Esophagus squamous epithelium (tissue), 5 donors: Measurements from ENCODE around the gene CCN5. TPM values are rescaled to one million over a fixed set of nuclear protein-coding genes. Genes with fewer than 3 reads are reported as not detected.

Experiments
- DNase-seq: peaks from one replicate; lab custom pipeline; 2025; lab: John Stamatoyannopoulos, UW
- H3K27ac ChIP-seq, 4 donors: fragments of 200-600 bp; sonication (generic); one replicate each; pipeline ENCODE4 v1.5.1; 2016 to 2019; ENCODE audit warnings: mild to moderate bottlenecking in 1 of 4
- H3K27me3 ChIP-seq, 4 donors: fragments of 200-600 bp; sonication (generic); 1 replicate in 3 of 4; 2 replicates in 1 of 4; pipeline versions ENCODE4 v1.5.1 to v1.6.0; 2017 to 2021; ENCODE audit warnings: antibody characterized with exemption in 1 of 4
- H3K36me3 ChIP-seq, 3 donors: fragments of 200-600 bp; sonication (generic); one replicate each; pipeline ENCODE4 v1.5.1; 2016 to 2019
- H3K4me1 ChIP-seq, 3 donors: fragments of 200-600 bp; sonication (generic); one replicate each; pipeline ENCODE4 v1.5.1; 2017 to 2019
- H3K4me3 ChIP-seq, 4 donors: fragments of 200-600 bp; sonication (generic); 1 replicate in 3 of 4; 2 replicates in 1 of 4; pipeline ENCODE4 v1.5.1; 2016 to 2019; ENCODE audit warnings: mild to moderate bottlenecking in 2 of 4, moderate library complexity in 1 of 4
- H3K9me3 ChIP-seq, 3 donors: fragments of 200-600 bp; sonication (generic); one replicate each; pipeline ENCODE4 v1.5.1; 2016 to 2019
- POLR2A ChIP-seq, 4 donors: fragments of 450-650 bp; IDR thresholded peaks; one replicate each; pipeline ENCODE4 v1.6.1; 2017; ENCODE audit warnings: antibody characterized with exemption in 4 of 4, mild to moderate bottlenecking in 4 of 4, moderate library complexity in 3 of 4
- WGBS, 2 donors: methylation state at CpG; one replicate each; pipeline ENCODE4 v1.1.5; 2018; 5-methylcytosine and 5-hydroxymethylcytosine counted together
- intact Hi-C: fragments of 100-400 bp; cut with DNase I; formaldehyde crosslinking; loops from one replicate; pipeline ENCODE4 v1.15.0; 2022
- total RNA-seq, 4 donors: library from RNA; depleted of rRNA; stranded (reverse); fragments of >200 nt; gene quantifications; one replicate each; pipeline ENCODE4 v1.1.0, GENCODE V29; 2016
- TF ChIP-seq, protein P1 (sequence below), 6 experiments: fragments of 450-650 bp in 4 of 6; fragments of 200-600 bp in 2 of 6; sonication (generic) in 2 of 6; IDR thresholded peaks; one replicate each; pipeline ENCODE4 v1.5.1; 2016 to 2019; ENCODE audit warnings: antibody characterized with exemption in 6 of 6, mild to moderate bottlenecking in 4 of 6, moderate library complexity in 4 of 6
- donor health status: DM: yes; HTN: yes; CAD: no.

Gene CCN5
- total RNA-seq, 4 donors from 2014 or later = 6.7 to 83.9 (median 31.0) TPM

GRCh38 chr20:44678990-44679611 lies 36.1 kb upstream of the CCN5 start:
- no peak overlapping the region for H3K4me3 ChIP-seq
- H3K36me3 ChIP-seq = no peaks in the 10 kb centered on the region
- H3K4me1 ChIP-seq = peaks cover 0 to 7% (median 0%) of the 10 kb centered on the region in 3 donors
- no peaks in the 10 kb centered on the region for H3K27me3 ChIP-seq
- no peaks in the 10 kb centered on the region for H3K9me3 ChIP-seq
- WGBS, 2 donors = 89 to 96% methylated on average over 3 to 9 of the region's 12 CpGs
- H3K27ac ChIP-seq = no peak overlapping the region
- no peak for DNase-seq
- intact Hi-C loops = no loop called here
- no peak for TF ChIP-seq POLR2A (IDR thresholded peaks at IDR 0.05)
- TF ChIP-seq, protein P1, sequence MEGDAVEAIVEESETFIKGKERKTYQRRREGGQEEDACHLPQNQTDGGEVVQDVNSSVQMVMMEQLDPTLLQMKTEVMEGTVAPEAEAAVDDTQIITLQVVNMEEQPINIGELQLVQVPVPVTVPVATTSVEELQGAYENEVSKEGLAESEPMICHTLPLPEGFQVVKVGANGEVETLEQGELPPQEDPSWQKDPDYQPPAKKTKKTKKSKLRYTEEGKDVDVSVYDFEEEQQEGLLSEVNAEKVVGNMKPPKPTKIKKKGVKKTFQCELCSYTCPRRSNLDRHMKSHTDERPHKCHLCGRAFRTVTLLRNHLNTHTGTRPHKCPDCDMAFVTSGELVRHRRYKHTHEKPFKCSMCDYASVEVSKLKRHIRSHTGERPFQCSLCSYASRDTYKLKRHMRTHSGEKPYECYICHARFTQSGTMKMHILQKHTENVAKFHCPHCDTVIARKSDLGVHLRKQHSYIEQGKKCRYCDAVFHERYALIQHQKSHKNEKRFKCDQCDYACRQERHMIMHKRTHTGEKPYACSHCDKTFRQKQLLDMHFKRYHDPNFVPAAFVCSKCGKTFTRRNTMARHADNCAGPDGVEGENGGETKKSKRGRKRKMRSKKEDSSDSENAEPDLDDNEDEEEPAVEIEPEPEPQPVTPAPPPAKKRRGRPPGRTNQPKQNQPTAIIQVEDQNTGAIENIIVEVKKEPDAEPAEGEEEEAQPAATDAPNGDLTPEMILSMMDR (IDR thresholded peaks at IDR 0.05) = no peak

GRCh38 chr20:44681796-44682566 lies 33.2 kb upstream of the CCN5 start:
- Histone ChIP-seq H3K27ac (no peak overlapping the region), H3K4me1 (peaks cover 0 to 19% (median 3%) of the 10 kb centered on the region in 3 donors), H3K4me3 (no peak overlapping the region)

GRCh38 chr20:44683263-44684046 lies 31.7 kb upstream of the CCN5 start:
- no peak for DNase-seq
- 61 to 65% methylated on average over 8 to 10 of the region's 10 CpGs for WGBS, 2 donors
- no peaks in the 10 kb centered on the region for H3K36me3 ChIP-seq
- no peak for TF ChIP-seq POLR2A (IDR thresholded peaks at IDR 0.05)
- TF ChIP-seq, protein P1 (IDR thresholded peaks at IDR 0.05) = peak; percentile 24 to 67 (median 46)
- intact Hi-C loops = loop anchor here (2.0 kb wide), 1 partner anchor 185 kb away; no protein-coding TSS in a partner anchor
- H3K9me3 ChIP-seq = no peaks in the 10 kb centered on the region
- H3K27ac ChIP-seq = no peak overlapping the region
- H3K27me3 ChIP-seq = no peaks in the 10 kb centered on the region
- no peak overlapping the region for H3K4me3 ChIP-seq
- peaks cover 0 to 19% (median 3%) of the 10 kb centered on the region in 3 donors for H3K4me1 ChIP-seq

More at GRCh38 chr20:44681796-44682566, 33.2 kb upstream of the CCN5 start:
- TF ChIP-seq, protein P1 (IDR thresholded peaks at IDR 0.05) = no peak
- no peak for TF ChIP-seq POLR2A (IDR thresholded peaks at IDR 0.05)
- Histone ChIP-seq H3K36me3 (no peaks in the 10 kb centered on the region), H3K9me3 (no peaks in the 10 kb centered on the region), H3K27me3 (no peaks in the 10 kb centered on the region)
- DNase-seq = no peak
- WGBS, 2 donors = 83 to 99% methylated on average over 9 to 10 of the region's 11 CpGs
- intact Hi-C loops = no loop called here

- no peak for TF ChIP-seq POLR2A (IDR thresholded peaks at IDR 0.05)
- TF ChIP-seq, protein P1 (IDR thresholded peaks at IDR 0.05) = no peak
- WGBS, 2 donors = 69 to 80% methylated on average over 6 of the region's 6 CpGs
- Histone ChIP-seq H3K4me1 (peaks cover 0 to 19% (median 3%) of the 10 kb centered on the region in 3 donors), H3K36me3 (no peaks in the 10 kb centered on the region), H3K27me3 (no peaks in the 10 kb centered on the region), H3K4me3 (no peak overlapping the region), H3K27ac (no peak overlapping the region), H3K9me3 (no peaks in the 10 kb centered on the region)
- no peak for DNase-seq
- intact Hi-C loops = loop anchor here (2.0 kb wide), 1 partner anchor 184 kb away; no protein-coding TSS in a partner anchor
These were observed 30.9 kb upstream of the CCN5 start for GRCh38 chr20:44684047-44684967.
